SK-N-SH (cell line): Measurements from ENCODE around the gene BNC2.

ENCODE experiments used
- EP300 ChIP-seq, 2 experiments: IDR thresholded peaks; 2 replicates each; pipeline versions ENCODE4 v1.4.0 to v1.6.1; 2012; ENCODE audit warnings: borderline replicate concordance in 1 of 2, low read depth in 1 of 2, low read length in 1 of 2
- EZH2phosphoT487 ChIP-seq: fragments of 200-600 bp; sonication (generic); IDR thresholded peaks from 2 replicates; pipeline ENCODE4 v1.6.1; 2017; ENCODE audit warnings: low read depth, mixed run types, mild to moderate bottlenecking, antibody characterized with exemption, moderate library complexity, borderline replicate concordance
- FOXM1 ChIP-seq: IDR thresholded peaks from 2 replicates; pipeline ENCODE4 v1.4.0; 2012; ENCODE audit warnings: low read depth, mild to moderate bottlenecking
- MXI1 ChIP-seq: IDR thresholded peaks from 2 replicates; pipeline ENCODE4 v1.6.1; 2012; ENCODE audit warnings: mild to moderate bottlenecking, low read depth, low read length, improper control_type of control experiment
- POLR2AphosphoS5 ChIP-seq: IDR thresholded peaks from 2 replicates; pipeline ENCODE4 v1.6.1; 2012; ENCODE audit warnings: low read depth, low read length
- RAD21 ChIP-seq: IDR thresholded peaks from 2 replicates; pipeline ENCODE4 v1.6.1; 2012; ENCODE audit warnings: mild to moderate bottlenecking, low read length
- RFX5 ChIP-seq: IDR thresholded peaks from 2 replicates; pipeline ENCODE4 v1.6.1; 2012; ENCODE audit warnings: mild to moderate bottlenecking, improper control_type of control experiment, low read length
- RXRA ChIP-seq: IDR thresholded peaks from 2 replicates; pipeline ENCODE4 v1.4.0; 2012; ENCODE audit warnings: low read depth, mild to moderate bottlenecking, borderline replicate concordance
- SMC3 ChIP-seq: IDR thresholded peaks from 2 replicates; pipeline ENCODE4 v1.6.1; 2012; ENCODE audit warnings: low read depth, low read length, improper control_type of control experiment
- TAF1 ChIP-seq: IDR thresholded peaks from 2 replicates; pipeline ENCODE4 v1.6.1; 2012; ENCODE audit warnings: low read depth, mild to moderate bottlenecking, low read length, moderate library complexity, borderline replicate concordance
- TCF12 ChIP-seq: IDR thresholded peaks from 2 replicates; pipeline ENCODE4 v1.4.0; 2012
- TF ChIP-seq, protein P1 (sequence below): fragments of 200-600 bp; sonication (generic); IDR thresholded peaks from 2 replicates; pipeline ENCODE4 v1.6.1; 2017; ENCODE audit warnings: antibody characterized with exemption, mild to moderate bottlenecking, moderate library complexity
- TF ChIP-seq, protein P2 (sequence below): IDR thresholded peaks from 2 replicates; pipeline ENCODE4 v1.6.1; 2012; ENCODE audit warnings: mild to moderate bottlenecking, low read depth, low read length, moderate library complexity
- TF ChIP-seq, protein P3 (sequence below): fragments of 150-350 bp; IDR thresholded peaks from 2 replicates; pipeline ENCODE4 v1.6.1; 2017; ENCODE audit warnings: antibody characterized with exemption, low read length, low read depth, borderline replicate concordance

DNA sequence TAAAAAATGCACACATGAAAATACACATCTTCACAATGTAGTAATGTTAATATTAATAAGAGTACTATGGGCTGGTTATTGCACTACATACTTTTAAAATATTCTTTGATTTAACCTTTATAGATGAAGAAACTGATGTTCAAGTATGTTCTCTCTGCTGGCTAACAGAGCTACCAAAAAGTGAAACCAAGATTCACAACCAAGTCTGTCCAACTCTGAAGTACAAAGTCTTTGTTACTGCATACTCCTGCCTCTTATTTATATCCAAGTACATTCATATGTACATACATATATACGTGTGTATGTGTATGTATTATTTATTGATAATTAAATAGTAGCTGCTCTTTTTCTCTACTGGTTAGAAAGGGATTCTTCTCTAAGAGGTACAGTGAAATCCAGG is 325.6 kb downstream of the BNC2 start:
- TF ChIP-seq, protein P1, sequence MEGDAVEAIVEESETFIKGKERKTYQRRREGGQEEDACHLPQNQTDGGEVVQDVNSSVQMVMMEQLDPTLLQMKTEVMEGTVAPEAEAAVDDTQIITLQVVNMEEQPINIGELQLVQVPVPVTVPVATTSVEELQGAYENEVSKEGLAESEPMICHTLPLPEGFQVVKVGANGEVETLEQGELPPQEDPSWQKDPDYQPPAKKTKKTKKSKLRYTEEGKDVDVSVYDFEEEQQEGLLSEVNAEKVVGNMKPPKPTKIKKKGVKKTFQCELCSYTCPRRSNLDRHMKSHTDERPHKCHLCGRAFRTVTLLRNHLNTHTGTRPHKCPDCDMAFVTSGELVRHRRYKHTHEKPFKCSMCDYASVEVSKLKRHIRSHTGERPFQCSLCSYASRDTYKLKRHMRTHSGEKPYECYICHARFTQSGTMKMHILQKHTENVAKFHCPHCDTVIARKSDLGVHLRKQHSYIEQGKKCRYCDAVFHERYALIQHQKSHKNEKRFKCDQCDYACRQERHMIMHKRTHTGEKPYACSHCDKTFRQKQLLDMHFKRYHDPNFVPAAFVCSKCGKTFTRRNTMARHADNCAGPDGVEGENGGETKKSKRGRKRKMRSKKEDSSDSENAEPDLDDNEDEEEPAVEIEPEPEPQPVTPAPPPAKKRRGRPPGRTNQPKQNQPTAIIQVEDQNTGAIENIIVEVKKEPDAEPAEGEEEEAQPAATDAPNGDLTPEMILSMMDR: no peak
- no peak for TF ChIP-seq EZH2phosphoT487
- no peak for TF ChIP-seq SMC3
- no peak for TF ChIP-seq TCF12
- TF ChIP-seq FOXM1: no peak
- no peak for TF ChIP-seq EP300 (IDR thresholded peaks at IDR 0.05; ENCODE audit: borderline replicate concordance in 1 of 2, low read depth in 1 of 2, low read length in 1 of 2)
- no peak for TF ChIP-seq POLR2AphosphoS5
- TF ChIP-seq RFX5: no peak
- no peak for TF ChIP-seq RAD21
- TF ChIP-seq, protein P2, sequence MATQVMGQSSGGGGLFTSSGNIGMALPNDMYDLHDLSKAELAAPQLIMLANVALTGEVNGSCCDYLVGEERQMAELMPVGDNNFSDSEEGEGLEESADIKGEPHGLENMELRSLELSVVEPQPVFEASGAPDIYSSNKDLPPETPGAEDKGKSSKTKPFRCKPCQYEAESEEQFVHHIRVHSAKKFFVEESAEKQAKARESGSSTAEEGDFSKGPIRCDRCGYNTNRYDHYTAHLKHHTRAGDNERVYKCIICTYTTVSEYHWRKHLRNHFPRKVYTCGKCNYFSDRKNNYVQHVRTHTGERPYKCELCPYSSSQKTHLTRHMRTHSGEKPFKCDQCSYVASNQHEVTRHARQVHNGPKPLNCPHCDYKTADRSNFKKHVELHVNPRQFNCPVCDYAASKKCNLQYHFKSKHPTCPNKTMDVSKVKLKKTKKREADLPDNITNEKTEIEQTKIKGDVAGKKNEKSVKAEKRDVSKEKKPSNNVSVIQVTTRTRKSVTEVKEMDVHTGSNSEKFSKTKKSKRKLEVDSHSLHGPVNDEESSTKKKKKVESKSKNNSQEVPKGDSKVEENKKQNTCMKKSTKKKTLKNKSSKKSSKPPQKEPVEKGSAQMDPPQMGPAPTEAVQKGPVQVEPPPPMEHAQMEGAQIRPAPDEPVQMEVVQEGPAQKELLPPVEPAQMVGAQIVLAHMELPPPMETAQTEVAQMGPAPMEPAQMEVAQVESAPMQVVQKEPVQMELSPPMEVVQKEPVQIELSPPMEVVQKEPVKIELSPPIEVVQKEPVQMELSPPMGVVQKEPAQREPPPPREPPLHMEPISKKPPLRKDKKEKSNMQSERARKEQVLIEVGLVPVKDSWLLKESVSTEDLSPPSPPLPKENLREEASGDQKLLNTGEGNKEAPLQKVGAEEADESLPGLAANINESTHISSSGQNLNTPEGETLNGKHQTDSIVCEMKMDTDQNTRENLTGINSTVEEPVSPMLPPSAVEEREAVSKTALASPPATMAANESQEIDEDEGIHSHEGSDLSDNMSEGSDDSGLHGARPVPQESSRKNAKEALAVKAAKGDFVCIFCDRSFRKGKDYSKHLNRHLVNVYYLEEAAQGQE: no peak
- TF ChIP-seq, protein P3, sequence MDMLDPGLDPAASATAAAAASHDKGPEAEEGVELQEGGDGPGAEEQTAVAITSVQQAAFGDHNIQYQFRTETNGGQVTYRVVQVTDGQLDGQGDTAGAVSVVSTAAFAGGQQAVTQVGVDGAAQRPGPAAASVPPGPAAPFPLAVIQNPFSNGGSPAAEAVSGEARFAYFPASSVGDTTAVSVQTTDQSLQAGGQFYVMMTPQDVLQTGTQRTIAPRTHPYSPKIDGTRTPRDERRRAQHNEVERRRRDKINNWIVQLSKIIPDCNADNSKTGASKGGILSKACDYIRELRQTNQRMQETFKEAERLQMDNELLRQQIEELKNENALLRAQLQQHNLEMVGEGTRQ: no peak
- TF ChIP-seq RXRA: no peak
- no peak for TF ChIP-seq MXI1
- TF ChIP-seq TAF1: no peak
